H1 (cell line): ENCODE data around the gene MACROD2. TPM values are rescaled to one million over a fixed set of nuclear protein-coding genes. Genes with fewer than 3 reads are reported as not detected.

Source experiments
- MAFK ChIP-seq: IDR thresholded peaks from 2 replicates; pipeline ENCODE4 v1.6.1; 2012; ENCODE audit warnings: low read depth, mild to moderate bottlenecking, improper control_type of control experiment, low read length
- NRF1 ChIP-seq: IDR thresholded peaks from 2 replicates; pipeline ENCODE4 v1.6.1; 2011; ENCODE audit warnings: mild to moderate bottlenecking, low read depth, low read length, improper control_type of control experiment
- PHF8 ChIP-seq: fragments of 200-600 bp; sonication (generic); conservative IDR thresholded peaks from 2 replicates; pipeline ENCODE4 v1.7.1; 2012; ENCODE audit warnings: low read depth, mild to moderate bottlenecking, inconsistent platforms, low read length, moderate library complexity
- SIX5 ChIP-seq: IDR thresholded peaks from 2 replicates; pipeline ENCODE4 v1.6.1; 2011; ENCODE audit warnings: mild to moderate bottlenecking, low read depth, low read length
- TAF1 ChIP-seq: IDR thresholded peaks from 2 replicates; pipeline ENCODE4 v1.6.1; 2011; ENCODE audit warnings: mild to moderate bottlenecking, low read depth, low read length
- polyA plus RNA-seq, 7 experiments: library from polyadenylated mRNA; depleted of rRNA in 3 of 7; stranded (reverse) in 5 of 7; unstranded in 2 of 7; fragments of >200 nt in 5 of 7; fragments of 200-250 nt in 2 of 7; gene quantifications; 1 replicate in 5 of 7; 2 replicates in 1 of 7; 4 replicates in 1 of 7; pipeline versions ENCODE4 v1.2.1 to v1.2.3, GENCODE V29; 2011 to 2013; ENCODE audit warnings: missing spikeins in 2 of 7, mixed read lengths in 2 of 7
- total RNA-seq: library from RNA; stranded (reverse); fragmentation: NEBNext Ultra II Directional; extraction: Animal tissue kit (Norgen Biotek cat#: 25700); gene quantifications from 2 replicates; pipeline ENCODE4 v1.2.1, GENCODE V29; 2021

The MACROD2 gene
- total and polyA plus RNA-seq, 2 of the 8 experiments (the other 6 are each of a cell fraction or from before 2014, with no cell fraction given), result 0.70 to 3.9 TPM

GRCh38 chr20:15113144-15113773, 1117.9 kb downstream of the MACROD2 start (continued):
- TF ChIP-seq SIX5 (no peak), MAFK (no peak), PHF8 (no peak), NRF1 (no peak), TAF1 (no peak)
